HEK293 (cell line): ENCODE data around the gene RASA3.

Experiments
- CTCF ChIA-PET: fragments of 350-600 bp; formaldehyde crosslinking; extraction: SDS; loops from one replicate; lab custom pipeline; 2021; ENCODE audit warnings: antibody characterized with exemption; lab: Yijun Ruan, JAX
- POLR2A ChIA-PET: fragments of 300-600 bp; formaldehyde crosslinking; extraction: SDS; loops from one replicate; lab custom pipeline; 2020; ENCODE audit warnings: antibody characterized with exemption, inconsistent platforms; lab: Yijun Ruan, JAX
- H3K27ac ChIP-seq: fragments of 200-500 bp; sonication (Bioruptor generic); 2 replicates; pipeline ENCODE4 v1.5.1; 2014; ENCODE audit warnings: low read depth, low read length, control low read depth, inconsistent platforms; ENCODE audit errors: extremely low read depth
- H3K36me3 ChIP-seq, 2 experiments: fragments of 200-500 bp in 1 of 2; sonication (Bioruptor generic) in 1 of 2; 1 replicate in 1 of 2; 2 replicates in 1 of 2; pipeline ENCODE4 v1.5.1; 2014 to 2017; ENCODE audit warnings: inconsistent platforms in 2 of 2, low read length in 2 of 2; ENCODE audit not compliant: control insufficient read depth in 2 of 2, insufficient read depth in 1 of 2
- H3K4me1 ChIP-seq: fragments of 200-500 bp; sonication (Bioruptor generic); 2 replicates; pipeline ENCODE4 v1.5.1; 2014; ENCODE audit warnings: mild to moderate bottlenecking, low read length, inconsistent platforms; ENCODE audit not compliant: control insufficient read depth, insufficient read depth
- H3K4me3 ChIP-seq: 2 replicates; pipeline ENCODE4 v1.5.1; 2011; ENCODE audit warnings: low read depth, mild to moderate bottlenecking, control low read depth, low read length, moderate library complexity
- H3K9me3 ChIP-seq: fragments of 200-500 bp; sonication (Bioruptor generic); 2 replicates; pipeline ENCODE4 v1.5.1; 2014; ENCODE audit warnings: low read depth, low read length, inconsistent platforms; ENCODE audit not compliant: control insufficient read depth, insufficient read depth
- AEBP2 ChIP-seq: fragments of 450-650 bp; formaldehyde crosslinking; IDR thresholded peaks from 2 replicates; pipeline ENCODE4 v1.5.1; 2016; ENCODE audit warnings: missing biosample characterization, missing genetic modification characterization, borderline replicate concordance
- ELK4 ChIP-seq: IDR thresholded peaks from 2 replicates; pipeline ENCODE4 v1.6.1; 2011; ENCODE audit warnings: mild to moderate bottlenecking, low read depth, low read length, borderline replicate concordance
- PRDM4 ChIP-seq: fragments of 450-650 bp; formaldehyde crosslinking; IDR thresholded peaks from 2 replicates; pipeline ENCODE4 v1.5.1; 2017; ENCODE audit warnings: missing biosample characterization, missing genetic modification characterization
- ZBTB20 ChIP-seq: fragments of 450-650 bp; formaldehyde crosslinking; IDR thresholded peaks from 2 replicates; pipeline ENCODE4 v1.5.1; 2016; ENCODE audit warnings: missing biosample characterization, missing genetic modification characterization
- ZFP41 ChIP-seq: fragments of 450-650 bp; formaldehyde crosslinking; IDR thresholded peaks from 2 replicates; pipeline ENCODE4 v1.5.1; 2016; ENCODE audit warnings: missing biosample characterization, missing genetic modification characterization, borderline replicate concordance
- ZNF211 ChIP-seq: fragments of 450-650 bp; formaldehyde crosslinking; IDR thresholded peaks from 2 replicates; pipeline ENCODE4 v1.5.1; 2016; ENCODE audit warnings: low read depth, missing biosample characterization, missing genetic modification characterization
- ZNF292 ChIP-seq: fragments of 450-650 bp; formaldehyde crosslinking; IDR thresholded peaks from 2 replicates; pipeline ENCODE4 v1.5.1; 2016; ENCODE audit warnings: low read depth, missing biosample characterization, missing genetic modification characterization, borderline replicate concordance
- ZNF362 ChIP-seq: fragments of 450-650 bp; formaldehyde crosslinking; IDR thresholded peaks from 2 replicates; pipeline ENCODE4 v1.5.1; 2016; ENCODE audit warnings: missing biosample characterization, missing genetic modification characterization
- ZNF398 ChIP-seq: fragments of 450-650 bp; formaldehyde crosslinking; IDR thresholded peaks from 2 replicates; pipeline ENCODE4 v1.5.1; 2017; ENCODE audit warnings: missing biosample characterization, missing genetic modification characterization
- ZNF48 ChIP-seq: fragments of 450-650 bp; formaldehyde crosslinking; IDR thresholded peaks from 2 replicates; pipeline ENCODE4 v1.5.1; 2016; ENCODE audit warnings: missing biosample characterization, missing genetic modification characterization
- ZNF518A ChIP-seq: fragments of 450-650 bp; formaldehyde crosslinking; conservative IDR thresholded peaks from 2 replicates; pipeline ENCODE4 v1.5.1; 2016; ENCODE audit warnings: low read depth, missing biosample characterization, missing genetic modification characterization
- ZNF548 ChIP-seq: fragments of 450-650 bp; formaldehyde crosslinking; IDR thresholded peaks from 2 replicates; pipeline ENCODE4 v1.5.1; 2016; ENCODE audit warnings: missing biosample characterization, missing genetic modification characterization
- ZNF596 ChIP-seq: fragments of 450-650 bp; IDR thresholded peaks from 2 replicates; pipeline ENCODE4 v1.5.0; 2018; ENCODE audit warnings: missing biosample characterization, mild to moderate bottlenecking, missing genetic modification characterization, moderate library complexity
- ZNF692 ChIP-seq: fragments of 450-650 bp; formaldehyde crosslinking; IDR thresholded peaks from 2 replicates; pipeline ENCODE4 v1.5.1; 2016; ENCODE audit warnings: missing biosample characterization, missing genetic modification characterization
- ZNF837 ChIP-seq: fragments of 450-650 bp; formaldehyde crosslinking; IDR thresholded peaks from 2 replicates; pipeline ENCODE4 v1.5.1; 2016; ENCODE audit warnings: missing biosample characterization, missing genetic modification characterization
- ZSCAN4 ChIP-seq: fragments of 450-650 bp; formaldehyde crosslinking; IDR thresholded peaks from 2 replicates; pipeline ENCODE4 v1.5.1; 2017; ENCODE audit warnings: missing biosample characterization, missing genetic modification characterization

The RASA3 gene

GRCh38 chr13:114161644-114162532 lies 29.5 kb upstream of the RASA3 start (continued):
- no peak for TF ChIP-seq ZNF692 (tag by site-specific recombination)
- TF ChIP-seq AEBP2 (tag by site-specific recombination), result no peak
- no peak for TF ChIP-seq PRDM4
- TF ChIP-seq ZNF596 (tag by site-specific recombination), result no peak
- no peak for TF ChIP-seq ZNF518A (tag by site-specific recombination)
- TF ChIP-seq ZNF292 (tag by site-specific recombination), result no peak
- TF ChIP-seq ZNF398 (tag by site-specific recombination), result no peak
- TF ChIP-seq ZNF837 (tag by site-specific recombination), result no peak

- Histone ChIP-seq H3K9me3 (no peaks in the 10 kb centered on the region), H3K4me3 (no peak overlapping the region), H3K36me3 (no peaks in the 10 kb centered on the region), H3K4me1 (no peaks in the 10 kb centered on the region)
- ChIA-PET CTCF (no interaction called here), POLR2A (no interaction called here)
- TF ChIP-seq ZSCAN4 (tag by site-specific recombination) (no peak), ZNF211 (tag by site-specific recombination) (no peak), ZNF362 (no peak), ZBTB20 (tag by site-specific recombination) (no peak), ZNF48 (tag by site-specific recombination) (no peak), ZNF548 (no peak), ELK4 (no peak), ZFP41 (tag by site-specific recombination) (no peak)
- TF ChIP-seq, all 188 proteins: peak for 0
- H3K27ac ChIP-seq, result no peak overlapping the region
These were observed 28.7 kb upstream of the RASA3 start for GRCh38 chr13:114161028-114161556.
